Transverse colon (tissue), 3 donors: ENCODE results near the gene AGBL4.

ENCODE experiments used
- POLR2A ChIP-seq: fragments of 450-650 bp; IDR thresholded peaks from one replicate; pipeline ENCODE4 v1.6.1; 2016; ENCODE audit warnings: antibody characterized with exemption, mild to moderate bottlenecking, moderate library complexity
- POLR2AphosphoS5 ChIP-seq, 3 donors: sonication (generic); formaldehyde crosslinking; IDR thresholded peaks; one replicate each; pipeline ENCODE4 v1.6.1; 2016; ENCODE audit warnings: antibody characterized with exemption in 3 of 3

DNA sequence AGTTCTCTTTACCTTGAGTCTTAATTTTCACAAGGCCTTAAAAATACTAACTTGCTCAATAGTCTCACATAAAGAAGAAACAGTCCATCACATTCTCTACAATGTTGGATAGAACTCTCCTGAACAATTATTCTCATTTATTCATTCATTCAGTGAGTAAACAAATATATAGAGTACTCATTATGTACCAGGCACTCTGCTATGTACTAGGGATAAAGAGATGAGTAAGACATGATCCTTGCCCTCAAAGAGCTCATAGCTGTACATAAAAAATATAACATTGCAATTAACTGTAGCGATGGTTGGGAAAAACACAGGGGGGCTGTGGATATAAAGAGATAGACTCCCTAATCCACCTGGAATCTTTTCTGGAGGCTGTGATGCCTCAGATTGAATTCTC lies 660.1 kb downstream of the AGBL4 start:
- TF ChIP-seq POLR2AphosphoS5 (IDR thresholded peaks at IDR 0.05) (no peak), POLR2A (no peak)
